ENCODE measurements around the gene CENPH. TPM values are rescaled to one million over a fixed set of nuclear protein-coding genes. Genes with fewer than 3 reads are reported as not detected.
A peak's percentile ranks its signal among the peaks of the same experiment; 100 is the strongest.
"Not testable (repeated sequence)": the region's sequence is repeated elsewhere in the genome, so short reads cannot be mapped to it uniquely, and the experiment has no call there.

The CENPH gene
- total and polyA plus RNA-seq, 2 experiments from 2014 or later = 11.0 to 14.7 TPM

DNA sequence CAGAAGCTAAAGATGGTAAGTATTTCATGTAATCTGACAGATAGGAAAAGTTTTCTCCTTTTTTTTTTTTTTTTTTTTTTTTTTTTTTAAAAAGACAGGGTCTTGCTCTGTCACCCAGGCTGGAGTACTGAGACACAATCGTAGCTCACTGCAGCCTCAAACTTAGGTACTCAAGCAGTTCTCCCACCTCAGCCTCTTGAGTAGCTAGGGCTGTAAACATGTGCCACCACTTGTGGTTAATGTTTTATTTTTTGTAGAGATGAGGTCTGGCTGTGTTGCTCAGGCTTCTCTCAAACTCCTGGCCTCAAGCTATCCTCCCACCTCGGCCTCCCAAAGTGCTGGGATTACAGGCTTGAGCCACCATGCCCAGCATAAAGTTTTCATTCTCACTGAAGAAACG is 63.1 kb downstream of the CENPH start:
- WGBS, 2 experiments (ENCODE audit: low coverage in 1 of 2, low lambda C conversion rate in 2 of 2, missing lambda C conversion rate in 2 of 2) = 90 to 94% methylated on average over 3 of the region's 3 CpGs

GRCh38 chr5:69255940-69256339 is 66.6 kb downstream of the CENPH start:
- H4K20me1 ChIP-seq (ENCODE audit: insufficient read depth); H3K9me2 ChIP-seq (ENCODE audit: insufficient read depth); H3K27me3 ChIP-seq (replicated peaks; ENCODE audit: insufficient read depth); in situ Hi-C loops (cut with MboI); H3K4me3 ChIP-seq; H3K27ac ChIP-seq; H3K4me2 ChIP-seq (ENCODE audit: unreplicated experiment); H3K9me3 ChIP-seq (ENCODE audit: low read depth); H3K9ac ChIP-seq; H2AFZ ChIP-seq; H3K4me1 ChIP-seq (ENCODE audit: insufficient read depth): not testable (repeated sequence)
- Histone ChIP-seq H3K79me2 (ENCODE audit: insufficient read depth) (peaks cover 78% of the 10 kb centered on the region), H3K36me3 (ENCODE audit: low read depth) (peaks cover 33% of the 10 kb centered on the region), H3F3A (ENCODE audit: insufficient read depth) (peaks cover 15% of the 10 kb centered on the region; the same call in 1 of the 2 replicates)
- WGBS, 2 experiments (ENCODE audit: low coverage in 1 of 2, low lambda C conversion rate in 2 of 2, missing lambda C conversion rate in 2 of 2) = 96% methylated on average over 4 of the region's 4 CpGs
- DNase-seq = peak; percentile 36

More for the DNA sequence above, 63.1 kb downstream of the CENPH start:
- peaks cover 14% of the 10 kb centered on the region; the same call in 1 of the 2 replicates for H3K36me3 ChIP-seq (ENCODE audit: low read depth)
- H3K9ac ChIP-seq = no peak overlapping the region
- H3K9me2 ChIP-seq (ENCODE audit: insufficient read depth) = no peaks in the 10 kb centered on the region
- no peak overlapping the region for H3K4me3 ChIP-seq
- no peaks in the 10 kb centered on the region for H3K4me1 ChIP-seq (ENCODE audit: insufficient read depth)
- H3K9me3 ChIP-seq (ENCODE audit: low read depth) = no peaks in the 10 kb centered on the region
- peaks cover 95% of the 10 kb centered on the region for H3K79me2 ChIP-seq (ENCODE audit: insufficient read depth)
- H4K20me1 ChIP-seq (ENCODE audit: insufficient read depth) = no peaks in the 10 kb centered on the region
- DNase-seq = no peak
- H3K4me2 ChIP-seq (ENCODE audit: unreplicated experiment) = no peak overlapping the region
- H2AFZ ChIP-seq = no peak overlapping the region
- in situ Hi-C loops (cut with MboI) = no loop called here
- H3K27me3 ChIP-seq (replicated peaks; ENCODE audit: insufficient read depth) = no peaks in the 10 kb centered on the region
- TF ChIP-seq EZH2phosphoT487 (IDR thresholded peaks at IDR 0.05; ENCODE audit: insufficient read depth, low read depth) (no peak), EZH2 (IDR thresholded peaks at IDR 0.05; ENCODE audit: insufficient read depth, poor library complexity, severe bottlenecking) (no peak)
- no peaks in the 10 kb centered on the region for H3F3A ChIP-seq (ENCODE audit: insufficient read depth)
- no peak overlapping the region for H3K27ac ChIP-seq

GRCh38 chr5:69257577-69257976 is 68.2 kb downstream of the CENPH start:
- no peak overlapping the region for H3K4me3 ChIP-seq
- H3K27ac ChIP-seq = no peak overlapping the region
- no peak overlapping the region for H3K9ac ChIP-seq
- H3K79me2 ChIP-seq (ENCODE audit: insufficient read depth) = peaks cover 64% of the 10 kb centered on the region
- no peaks in the 10 kb centered on the region for H3K27me3 ChIP-seq (replicated peaks; ENCODE audit: insufficient read depth)
- no peak overlapping the region for H3K4me2 ChIP-seq (ENCODE audit: unreplicated experiment)
- H3F3A ChIP-seq (ENCODE audit: insufficient read depth) = peaks cover 18% of the 10 kb centered on the region; the same call in 1 of the 2 replicates
- H3K9me3 ChIP-seq (ENCODE audit: low read depth) = no peaks in the 10 kb centered on the region
- in situ Hi-C loops (cut with MboI) = no loop called here
- H3K9me2 ChIP-seq (ENCODE audit: insufficient read depth) = no peaks in the 10 kb centered on the region
- no peak overlapping the region for H2AFZ ChIP-seq
- peaks cover 7% of the 10 kb centered on the region; the same call in 1 of the 2 replicates for H3K4me1 ChIP-seq (ENCODE audit: insufficient read depth)
- 94 to 96% methylated on average over 1 of the region's 1 CpG for WGBS, 2 experiments (ENCODE audit: low coverage in 1 of 2, low lambda C conversion rate in 2 of 2, missing lambda C conversion rate in 2 of 2)
- H4K20me1 ChIP-seq (ENCODE audit: insufficient read depth) = no peaks in the 10 kb centered on the region
- H3K36me3 ChIP-seq (ENCODE audit: low read depth) = peaks cover 46% of the 10 kb centered on the region
- DNase-seq = no peak
- TF ChIP-seq EZH2phosphoT487 (IDR thresholded peaks at IDR 0.05; ENCODE audit: insufficient read depth, low read depth) = no peak
- TF ChIP-seq EZH2 (IDR thresholded peaks at IDR 0.05; ENCODE audit: insufficient read depth, poor library complexity, severe bottlenecking) = no peak

Small RNA genes within 50 kb of the gene (small RNA-seq; reads per million reads assigned to genes)
- gene SNORA50D (ENCODE audit: low read depth, low replicate concordance) = not detected

Other genes starting within 250 kb of the CENPH start
- gene SLC30A5, start 95.6 kb upstream of the CENPH start, total RNA-seq (2014; rRNA removed; shearing (Covaris generic)) = 66.8 and 69.6 TPM in 2 replicates
- gene SLC30A5, start 95.6 kb upstream of the CENPH start, polyA plus RNA-seq (2016; fragmentation: Nextera tagmentation; extraction: Ambion mirVana) = 63.2 and 67.1 TPM in 2 replicates
- 66.7 and 73.6 TPM in 2 replicates for gene CCNB1, start 22.4 kb upstream of the CENPH start, total RNA-seq (2014; rRNA removed; shearing (Covaris generic))
- gene CCNB1, start 22.4 kb upstream of the CENPH start, polyA plus RNA-seq (2016; fragmentation: Nextera tagmentation; extraction: Ambion mirVana) = 94.3 and 94.6 TPM in 2 replicates
- 48.9 and 60.4 TPM in 2 replicates for gene CDK7, start 45.3 kb downstream of the CENPH start, total RNA-seq (2014; rRNA removed; shearing (Covaris generic))
- 55.7 and 58.9 TPM in 2 replicates for gene CDK7, start 45.3 kb downstream of the CENPH start, polyA plus RNA-seq (2016; fragmentation: Nextera tagmentation; extraction: Ambion mirVana)
- 0.97 and 1.9 TPM in 2 replicates for gene CCDC125, start 143.2 kb downstream of the CENPH start, total RNA-seq (2014; rRNA removed; shearing (Covaris generic))
- 2.6 TPM in 2 replicates for gene CCDC125, start 143.2 kb downstream of the CENPH start, polyA plus RNA-seq (2016; fragmentation: Nextera tagmentation; extraction: Ambion mirVana)
- gene AK6, start 179.9 kb downstream of the CENPH start, total RNA-seq (2014; rRNA removed; shearing (Covaris generic)) = 17.0 and 20.0 TPM in 2 replicates
- 125 and 136 TPM in 2 replicates for gene AK6, start 179.9 kb downstream of the CENPH start, polyA plus RNA-seq (2016; fragmentation: Nextera tagmentation; extraction: Ambion mirVana)
- gene TAF9, start 179.9 kb downstream of the CENPH start, total RNA-seq (2014; rRNA removed; shearing (Covaris generic)) = 60.8 and 79.4 TPM in 2 replicates
- 117 and 118 TPM in 2 replicates for gene TAF9, start 179.9 kb downstream of the CENPH start, polyA plus RNA-seq (2016; fragmentation: Nextera tagmentation; extraction: Ambion mirVana)
- 15.8 and 27.8 TPM in 2 replicates for gene RAD17, start 180.2 kb downstream of the CENPH start, total RNA-seq (2014; rRNA removed; shearing (Covaris generic))
- 20.5 and 21.7 TPM in 2 replicates for gene RAD17, start 180.2 kb downstream of the CENPH start, polyA plus RNA-seq (2016; fragmentation: Nextera tagmentation; extraction: Ambion mirVana)
- gene MARVELD2, start 225.5 kb downstream of the CENPH start, total RNA-seq (2014; rRNA removed; shearing (Covaris generic)) = 2.8 and 5.5 TPM in 2 replicates
- 1.7 and 2.1 TPM in 2 replicates for gene MARVELD2, start 225.5 kb downstream of the CENPH start, polyA plus RNA-seq (2016; fragmentation: Nextera tagmentation; extraction: Ambion mirVana)